ENCODE data around the gene CEL. TPM values are rescaled to one million over a fixed set of nuclear protein-coding genes. Genes with fewer than 3 reads are reported as not detected.

CEL gene
- total and polyA plus RNA-seq, 10 of the 15 experiments (the other 5 are each of a cell fraction or from before 2014, with no cell fraction given) = 0.05 to 4.1 (median 0.29) TPM; not detected in 2

- no peaks in the 10 kb centered on the region; the same call in 2 of the 3 replicates for H3K9me3 ChIP-seq (replicated peaks; ENCODE audit: control insufficient read depth, insufficient read depth, low read length)
- no peaks in the 10 kb centered on the region for H3K27me3 ChIP-seq (replicated peaks in 1 of 2; ENCODE audit: control insufficient read depth in 2 of 2, insufficient read depth in 2 of 2, low read length in 1 of 2)
- H4K20me1 ChIP-seq (ENCODE audit: control insufficient read depth, insufficient read depth) = no peaks in the 10 kb centered on the region
- H2AFZ ChIP-seq (ENCODE audit: control insufficient read depth, low read depth, low read length) = no peak overlapping the region
- no peak for FAIRE-seq
- POLR2A ChIA-PET = no interaction called here
- SMC1A ChIA-PET (ENCODE audit: uncharacterized antibody, unreplicated experiment) = no interaction called here
- CTCF ChIA-PET = interaction anchor here (1.0 to 2.1 kb wide), 4 partner anchors 49 to 154 kb away, joined by 3 to 8 read pairs (median 4); partner anchors contain the start of gene GFI1B
- RAD21 ChIA-PET (ENCODE audit: unreplicated experiment) = interaction anchor here (1.8 kb wide), 1 partner anchor 117 kb away, joined by 6 read pairs; no protein-coding TSS in a partner anchor
- intact Hi-C loops (cut with micrococcal nuclease; ENCODE audit: unreplicated experiment) = loop anchor here (10.0 kb wide), 1 partner anchor 458 kb away; no protein-coding TSS in a partner anchor
- TF ChIP-seq MYC (IDR thresholded peaks at IDR 0.05; ENCODE audit: insufficient read depth, insufficient read length, insufficient replicate concordance, low read length, severe bottlenecking) (no peak), CREM (IDR thresholded peaks at IDR 0.05; ENCODE audit: low read depth) (no peak), NFXL1 (IDR thresholded peaks at IDR 0.05; ENCODE audit: borderline replicate concordance) (no peak), NBN (IDR thresholded peaks at IDR 0.05) (no peak), RELB (IDR thresholded peaks at IDR 0.05; ENCODE audit: low read depth) (no peak)
- peaks cover 24% of the 10 kb centered on the region for H3K79me2 ChIP-seq (ENCODE audit: control insufficient read depth, insufficient read depth, low read length)
- peaks cover 18% of the 10 kb centered on the region for H3K4me1 ChIP-seq (ENCODE audit: control insufficient read depth, insufficient read depth, low read length)
- WGBS (ENCODE audit: insufficient coverage, insufficient replicate concordance, low lambda C conversion rate, missing lambda C conversion rate) = 42% methylated on average over 5 of the region's 5 CpGs
- in situ Hi-C loops (cut with MboI) = no loop called here
- H3K27ac ChIP-seq (ENCODE audit: control insufficient read depth, insufficient read depth) = no peak overlapping the region
- no peak for ATAC-seq
- no TSS peak for BruUV-seq (replicated peaks)
- H3K4me3 ChIP-seq = no peak overlapping the region
- no peak for DNase-seq (ENCODE audit: low read depth, low spot score)
- H3K4me2 ChIP-seq (ENCODE audit: control insufficient read depth, insufficient read depth) = no peak overlapping the region; the same call in 1 of the 2 replicates
- no peaks in the 10 kb centered on the region for H3K36me3 ChIP-seq (ENCODE audit: control insufficient read depth in 2 of 2, insufficient read depth in 2 of 2, low read length in 1 of 2)
- H3K9ac ChIP-seq (ENCODE audit: control insufficient read depth, insufficient read depth, low read length) = no peak overlapping the region
Observed at GRCh38 chr9:133027134-133027533, 34.6 kb upstream of the CEL start.

GRCh38 chr9:133028221-133028620 is 33.6 kb upstream of the CEL start:
- FAIRE-seq = no peak
- RAD21 ChIA-PET (ENCODE audit: unreplicated experiment) = no interaction called here
- WGBS (ENCODE audit: insufficient coverage, insufficient replicate concordance, low lambda C conversion rate, missing lambda C conversion rate) = 88% methylated on average over 3 of the region's 3 CpGs
- CTCF ChIA-PET = interaction anchor here (0.7 to 2.1 kb wide), 3 partner anchors 8 to 119 kb away, joined by 3 to 8 read pairs (median 5); no protein-coding TSS in a partner anchor
- Histone ChIP-seq H3K4me2 (ENCODE audit: control insufficient read depth, insufficient read depth) (no peak overlapping the region), H3K27ac (ENCODE audit: control insufficient read depth, insufficient read depth) (no peak overlapping the region), H3K36me3 (ENCODE audit: control insufficient read depth in 2 of 2, insufficient read depth in 2 of 2, low read length in 1 of 2) (peaks cover 0 to 1% of the 10 kb centered on the region in 2 experiments; a peak in 1 of 4 replicates), H3K4me3 (no peak overlapping the region), H3K4me1 (ENCODE audit: control insufficient read depth, insufficient read depth, low read length) (peaks cover 13% of the 10 kb centered on the region), H4K20me1 (ENCODE audit: control insufficient read depth, insufficient read depth) (no peaks in the 10 kb centered on the region), H2AFZ (ENCODE audit: control insufficient read depth, low read depth, low read length) (no peak overlapping the region), H3K79me2 (ENCODE audit: control insufficient read depth, insufficient read depth, low read length) (peaks cover 32% of the 10 kb centered on the region), H3K27me3 (replicated peaks in 1 of 2; ENCODE audit: control insufficient read depth in 2 of 2, insufficient read depth in 2 of 2, low read length in 1 of 2) (no peaks in the 10 kb centered on the region), H3K9ac (ENCODE audit: control insufficient read depth, insufficient read depth, low read length) (no peak overlapping the region), H3K9me3 (replicated peaks; ENCODE audit: control insufficient read depth, insufficient read depth, low read length) (no peaks in the 10 kb centered on the region; the same call in 2 of the 3 replicates)
- DNase-seq (ENCODE audit: low read depth, low spot score) = no peak
- intact Hi-C loops (cut with micrococcal nuclease; ENCODE audit: unreplicated experiment) = loop anchor here (10.0 kb wide), 1 partner anchor 457 kb away; no protein-coding TSS in a partner anchor
- SMC1A ChIA-PET (ENCODE audit: uncharacterized antibody, unreplicated experiment) = no interaction called here
- BruUV-seq (replicated peaks) = no TSS peak
- in situ Hi-C loops (cut with MboI) = no loop called here
- ATAC-seq = no peak
- POLR2A ChIA-PET = no interaction called here
- no peak for TF ChIP-seq PAX8 (IDR thresholded peaks at IDR 0.05)
- no peak for TF ChIP-seq NR2F1 (conservative IDR thresholded peaks at IDR 0.05)
- TF ChIP-seq NFIC (IDR thresholded peaks at IDR 0.05; ENCODE audit: low read depth, low read length) = no peak
- no peak for TF ChIP-seq YY1 (IDR thresholded peaks at IDR 0.05; ENCODE audit: low read depth, low read length)
- TF ChIP-seq GABPA (IDR thresholded peaks at IDR 0.05; ENCODE audit: low read depth) = no peak
- no peak for TF ChIP-seq ZNF592 (IDR thresholded peaks at IDR 0.05)
- no peak for TF ChIP-seq POLR2AphosphoS5 (IDR thresholded peaks at IDR 0.05; ENCODE audit: low read length)
- no peak for TF ChIP-seq NR2C1 (IDR thresholded peaks at IDR 0.05)
